ENCODE data around the gene CARD10.

CARD10 gene

GRCh38 chr22:37467391-37467955, 51.7 kb downstream of the CARD10 start:
- no peak for DNase-seq (ENCODE audit: low spot score)

GRCh38 chr22:37464181-37464580, 55.0 kb downstream of the CARD10 start:
- no peak for DNase-seq (ENCODE audit: low spot score)

GRCh38 chr22:37462983-37463382, 56.2 kb downstream of the CARD10 start:
- no peak for DNase-seq (ENCODE audit: low spot score)

- DNase-seq (ENCODE audit: low spot score) = no peak
Observed at GRCh38 chr22:37462436-37462835, 56.8 kb downstream of the CARD10 start.

- no peak for DNase-seq (ENCODE audit: low spot score)
Observed at GRCh38 chr22:37461961-37462360, 57.3 kb downstream of the CARD10 start.

GRCh38 chr22:37460684-37461083, 58.5 kb downstream of the CARD10 start:
- no peak for DNase-seq (ENCODE audit: low spot score)

- DNase-seq (ENCODE audit: low spot score) = no peak
Observed at GRCh38 chr22:37459206-37459605, 60.0 kb downstream of the CARD10 start.

- peak; percentile 78 for DNase-seq (ENCODE audit: low spot score)
Observed at GRCh38 chr22:37457093-37457893, 61.9 kb downstream of the CARD10 start.

GRCh38 chr22:37456346-37456745, 62.9 kb downstream of the CARD10 start:
- DNase-seq (ENCODE audit: low spot score) = no peak

- no peak for DNase-seq (ENCODE audit: low spot score)
Observed at GRCh38 chr22:37455896-37456295, 63.3 kb downstream of the CARD10 start.

GRCh38 chr22:37454857-37455686, 64.1 kb downstream of the CARD10 start:
- DNase-seq (ENCODE audit: low spot score) = no peak

GRCh38 chr22:37453696-37454095, 65.5 kb downstream of the CARD10 start:
- DNase-seq (ENCODE audit: low spot score) = no peak

- DNase-seq (ENCODE audit: low spot score) = no peak
Observed at GRCh38 chr22:37451218-37451617, 68.0 kb downstream of the CARD10 start.

- DNase-seq (ENCODE audit: low spot score) = no peak
Observed at GRCh38 chr22:37449331-37450001, 69.7 kb downstream of the CARD10 start.

GRCh38 chr22:37448516-37449127, 70.6 kb downstream of the CARD10 start:
- no peak for DNase-seq (ENCODE audit: low spot score)

- DNase-seq (ENCODE audit: low spot score) = no peak
Observed at GRCh38 chr22:37445501-37445900, 73.7 kb downstream of the CARD10 start.

- DNase-seq (ENCODE audit: low spot score) = no peak
Observed at GRCh38 chr22:37443977-37444376, 75.2 kb downstream of the CARD10 start.

GRCh38 chr22:37443086-37443485, 76.1 kb downstream of the CARD10 start:
- DNase-seq (ENCODE audit: low spot score) = no peak

- no peak for DNase-seq (ENCODE audit: low spot score)
Observed at GRCh38 chr22:37442537-37442936, 76.7 kb downstream of the CARD10 start.

GRCh38 chr22:37442135-37442534, 77.1 kb downstream of the CARD10 start:
- DNase-seq (ENCODE audit: low spot score) = no peak

GRCh38 chr22:37440875-37441274, 78.3 kb downstream of the CARD10 start:
- DNase-seq (ENCODE audit: low spot score) = no peak
